Activated B cell treated with CpG ODN at 0.5 μM for 24 hours (primary cell): ENCODE data around the gene HOXB3. TPM values are rescaled to one million over a fixed set of nuclear protein-coding genes. Genes with fewer than 3 reads are reported as not detected.
"Not testable (repeated sequence)": the region's sequence is repeated elsewhere in the genome, so short reads cannot be mapped to it uniquely, and the experiment has no call there.

ENCODE experiments used
- ATAC-seq: fragments of 200-7000 bp; cut with Tn5 transposase; one replicate; pipeline ENCODE4 v1.10.0; 2021; ENCODE audit warnings: low read depth, mild to moderate bottlenecking, moderate library complexity
- CTCF ChIA-PET: fragments of 350-600 bp; sonication (Branson Sonifier 250); formaldehyde crosslinking; loops from one replicate; lab custom pipeline; 2021; ENCODE audit warnings: antibody characterized with exemption; lab: Charles Lee
- POLR2A ChIA-PET: fragments of 350-600 bp; sonication (Branson Sonifier 250); formaldehyde crosslinking; loops from one replicate; lab custom pipeline; 2021; ENCODE audit warnings: antibody characterized with exemption; lab: Charles Lee
- DNase-seq: peaks from one replicate; pipeline ENCODE4 v3.0.0; 2022
- H3K27ac Mint-ChIP-seq: one replicate; pipeline ENCODE4 v1.8.0; 2020; ENCODE audit warnings: mixed read lengths
- H3K27me3 Mint-ChIP-seq: one replicate; pipeline ENCODE4 v1.8.0; 2021; ENCODE audit warnings: mixed read lengths
- H3K36me3 Mint-ChIP-seq: one replicate; pipeline ENCODE4 v1.8.0; 2021; ENCODE audit warnings: low read depth, mixed read lengths
- H3K4me1 Mint-ChIP-seq: one replicate; pipeline ENCODE4 v1.8.0; 2021; ENCODE audit warnings: mixed read lengths
- H3K4me3 Mint-ChIP-seq: one replicate; pipeline ENCODE4 v1.8.0; 2020; ENCODE audit warnings: mild to moderate bottlenecking, mixed read lengths
- H3K9me3 Mint-ChIP-seq: one replicate; pipeline ENCODE4 v1.8.0; 2020; ENCODE audit warnings: mixed read lengths
- CTCF ChIP-seq: fragments of 200-600 bp; IDR thresholded peaks from one replicate; pipeline ENCODE4 v1.8.0; 2022; ENCODE audit warnings: antibody characterized with exemption, mild to moderate bottlenecking
- intact Hi-C: fragments of 100-400 bp; cut with micrococcal nuclease; formaldehyde crosslinking; loops from one replicate; pipeline ENCODE4 v1.15.1; 2024
- total RNA-seq: library from RNA; stranded (reverse); gene quantifications from 2 replicates; pipeline ENCODE4 v1.2.3, GENCODE V29; 2022

Gene HOXB3
- total RNA-seq, 1 donor from 2014 or later: 2.6 TPM

GRCh38 chr17:48537316-48537715 lies 52.7 kb downstream of the HOXB3 start:
- Mint-ChIP-seq H3K4me1 (peaks cover 14% of the 10 kb centered on the region), H3K4me3 (no peak overlapping the region), H3K36me3 (peaks cover 5% of the 10 kb centered on the region), H3K9me3 (no peaks in the 10 kb centered on the region), H3K27me3 (peaks cover 20% of the 10 kb centered on the region), H3K27ac (no peak overlapping the region)
- ChIA-PET POLR2A (no interaction called here), CTCF (no interaction called here)
- no peak for TF ChIP-seq CTCF
- intact Hi-C loops: no loop called here
- no peak for ATAC-seq
- DNase-seq: no peak

GRCh38 chr17:48535793-48536559 lies 54.1 kb downstream of the HOXB3 start:
- POLR2A ChIA-PET, H3K36me3 Mint-ChIP-seq, H3K4me3 Mint-ChIP-seq, ATAC-seq, H3K9me3 Mint-ChIP-seq, DNase-seq, H3K27ac Mint-ChIP-seq, H3K4me1 Mint-ChIP-seq, CTCF ChIA-PET, intact Hi-C loops: not testable (repeated sequence)
- H3K27me3 Mint-ChIP-seq: peaks cover 15% of the 10 kb centered on the region

- no peaks in the 10 kb centered on the region for H3K4me1 Mint-ChIP-seq
- H3K36me3 Mint-ChIP-seq: no peaks in the 10 kb centered on the region
- H3K4me3 Mint-ChIP-seq: no peak overlapping the region
- ATAC-seq (no peak), DNase-seq (no peak)
- CTCF ChIA-PET: no interaction called here
- no peak overlapping the region for H3K27ac Mint-ChIP-seq
- POLR2A ChIA-PET: no interaction called here
- intact Hi-C loops: no loop called here
- H3K9me3 Mint-ChIP-seq: no peaks in the 10 kb centered on the region
- H3K27me3 Mint-ChIP-seq: peaks cover 23% of the 10 kb centered on the region
- TF ChIP-seq CTCF: no peak
These were observed 57.8 kb downstream of the HOXB3 start for GRCh38 chr17:48532261-48532660.

GRCh38 chr17:48530887-48531272 lies 59.2 kb downstream of the HOXB3 start, which contains the start of gene HOXB1:
TSS of gene HOXB1 (minus strand) at chr17:48531011. CDS start at chr17:48530904, 107 bp downstream.
- Mint-ChIP-seq H3K4me1 (no peaks in the 10 kb centered on the region), H3K36me3 (no peaks in the 10 kb centered on the region), H3K27ac (no peak within 1 kb of the TSS), H3K4me3 (no peak within 1 kb of the TSS), H3K9me3 (no peaks in the 10 kb centered on the region), H3K27me3 (peaks cover 27% of the 10 kb centered on the region)
- no peak for TF ChIP-seq CTCF
- DNase-seq (no peak), ATAC-seq (no peak)
- intact Hi-C loops: no loop called here
- POLR2A ChIA-PET: no interaction called here
- CTCF ChIA-PET: no interaction called here

- Mint-ChIP-seq H3K4me3 (no peak overlapping the region), H3K36me3 (no peaks in the 10 kb centered on the region), H3K9me3 (no peaks in the 10 kb centered on the region), H3K27me3 (peaks cover 32% of the 10 kb centered on the region), H3K4me1 (no peaks in the 10 kb centered on the region), H3K27ac (no peak overlapping the region)
- DNase-seq (no peak), ATAC-seq (no peak)
- intact Hi-C loops: no loop called here
- POLR2A ChIA-PET: no interaction called here
- CTCF ChIA-PET: interaction anchor here (0.6 kb wide), 1 partner anchor 401 kb away, joined by 3 read pairs; no protein-coding TSS in a partner anchor
- TF ChIP-seq CTCF: no peak
These were observed 59.7 kb downstream of the HOXB3 start for GRCh38 chr17:48530208-48530886.
